ENCODE data around the gene MRPL39. TPM values are rescaled to one million over a fixed set of nuclear protein-coding genes. Genes with fewer than 3 reads are reported as not detected.

The MRPL39 gene
- total and polyA plus RNA-seq, 2 of the 4 experiments (the other 2 are of a cell fraction): 15.2 to 20.6 TPM

DNA sequence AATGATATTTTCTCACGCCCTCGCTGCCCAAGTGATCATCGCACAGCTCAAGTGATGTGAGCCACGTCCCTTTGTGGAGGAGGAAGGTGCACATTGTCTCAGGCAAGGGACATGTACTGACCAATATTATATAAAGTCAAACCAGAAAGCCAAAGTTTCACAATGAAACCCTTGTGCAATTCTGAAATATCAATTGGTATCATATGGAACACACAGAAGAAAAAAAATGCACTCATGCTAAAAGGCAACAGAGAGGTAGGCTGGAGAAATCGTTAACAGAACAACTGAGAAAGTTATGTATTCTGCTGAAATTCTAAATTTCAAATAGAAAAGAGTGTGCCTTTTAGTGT, 33.6 kb upstream of the MRPL39 start:
- Histone ChIP-seq H4K5ac (ENCODE audit: low read depth, low read length) (no peak overlapping the region), H2AK9ac (replicated peaks; ENCODE audit: low read depth, low read length, poor library complexity) (no peak overlapping the region), H2BK5ac (ENCODE audit: low read depth, low read length, poor library complexity, severe bottlenecking) (no peak overlapping the region), H3K79me1 (ENCODE audit: low read depth in 1 of 2, low read length in 2 of 2) (no peaks in the 10 kb centered on the region), H3K14ac (replicated peaks; ENCODE audit: low read depth, low read length) (no peak overlapping the region), H3K27ac (ENCODE audit: insufficient read depth, low read length) (no peak overlapping the region), H2AK5ac (ENCODE audit: low read depth, low read length) (no peak overlapping the region), H4K20me1 (ENCODE audit: insufficient read depth, low read length) (no peaks in the 10 kb centered on the region), H3K36me3 (ENCODE audit: control insufficient read depth, insufficient read depth, low read length) (no peaks in the 10 kb centered on the region), H4K8ac (ENCODE audit: low read depth in 2 of 2, low read length in 2 of 2) (no peak overlapping the region), H3K23ac (ENCODE audit: low read depth, low read length) (no peak overlapping the region), H3K4me1 (ENCODE audit: control insufficient read depth, insufficient read depth, low read length) (peaks cover 2% of the 10 kb centered on the region; the same call in 1 of the 2 replicates), H3K56ac (ENCODE audit: extremely low read depth, insufficient read depth, low read length) (no peak overlapping the region), H3K4ac (ENCODE audit: low read depth, low read length) (no peak overlapping the region), H3K4me3 (ENCODE audit: insufficient read depth, low read depth, low read length) (no peak overlapping the region), H3K9ac (ENCODE audit: low read depth, low read length) (no peak overlapping the region), H2AFZ (replicated peaks; ENCODE audit: low read length, poor library complexity) (no peak overlapping the region), H2BK20ac (ENCODE audit: low read depth, low read length) (no peak overlapping the region), H2BK120ac (ENCODE audit: low read depth, low read length) (no peak overlapping the region), H4K91ac (ENCODE audit: insufficient read depth, low read depth, low read length) (no peak overlapping the region), H3K18ac (ENCODE audit: low read depth, low read length) (no peak overlapping the region), H3K27me3 (ENCODE audit: control insufficient read depth, insufficient read depth, low read length) (peaks cover 12% of the 10 kb centered on the region), H2BK15ac (ENCODE audit: low read depth, low read length) (no peak overlapping the region), H3K4me2 (ENCODE audit: low read depth, low read length) (no peak overlapping the region), H3K9me1 (ENCODE audit: insufficient read depth, low read length) (no peaks in the 10 kb centered on the region), H3K9me3 (ENCODE audit: control insufficient read depth, insufficient read depth, low read length) (no peaks in the 10 kb centered on the region)
- TF ChIP-seq RAD21 (IDR thresholded peaks at IDR 0.05; ENCODE audit: low read length): no peak
- no peak for ATAC-seq (ENCODE audit: low read depth)
- in situ Hi-C loops (cut with MboI; ENCODE audit: low sequenced_read_pairs): no loop called here
- intact Hi-C loops (cut with micrococcal nuclease): no loop called here
- no CpG with 5 or more reads among the region's 5 CpGs for WGBS, 2 experiments (ENCODE audit: extremely low coverage in 2 of 2, insufficient read length in 1 of 2)
- BruUV-seq (replicated peaks): no TSS peak
- CTCF ChIA-PET: no interaction called here
- dilution Hi-C loops (cut with HindIII; ENCODE audit: low sequenced_read_pairs, unreplicated experiment): no loop called here
- POLR2A ChIA-PET (ENCODE audit: unreplicated experiment): no interaction called here
- no peak for DNase-seq
